HepG2 (cell line): ENCODE measurements around the gene ARHGAP21. TPM values are rescaled to one million over a fixed set of nuclear protein-coding genes. Genes with fewer than 3 reads are reported as not detected.

Experiments
- ATAC-seq: fragments of 200-7000 bp; cut with Tn5 transposase; 3 replicates; pipeline ENCODE4 v1.9.1; 2020; ENCODE audit warnings: mild to moderate bottlenecking, moderate library complexity
- BruUV-seq: library from RNA; stranded (reverse); fragments of 400-500 nt; replicated peaks from 2 replicates; lab custom pipeline; 2021; lab: Mats Ljungman, UMichigan
- CTCF ChIA-PET: fragments of 300-600 bp; formaldehyde crosslinking; extraction: SDS; loops from one replicate; lab custom pipeline; 2021; ENCODE audit warnings: low total read pairs, inconsistent platforms, low intra/inter-chr PET ratio; lab: Yijun Ruan, JAX
- POLR2A ChIA-PET: fragments of 350-600 bp; sonication (Branson Sonifier 250); formaldehyde crosslinking; loops from one replicate; lab custom pipeline; 2020; ENCODE audit warnings: antibody characterized with exemption, inconsistent platforms; lab: Yijun Ruan, JAX
- DNase-seq: peaks from one replicate; pipeline ENCODE4 v3.0.0-alpha.2; 2015; ENCODE audit warnings: low spot score
- FAIRE-seq: peaks from 3 replicates; lab custom pipeline; 2011; peaks lifted over from hg19 to GRCh38; lab: Jason Lieb, UNC
- H2AFZ ChIP-seq: one replicate; pipeline ENCODE4 v1.6.1; 2011; ENCODE audit warnings: low read length, inconsistent platforms
- H3K27ac ChIP-seq: fragments of 300-600 bp; 3 replicates; pipeline ENCODE4 v1.8.0; 2011; ENCODE audit warnings: mixed run types, mild to moderate bottlenecking, mixed read lengths, low read length, inconsistent platforms; ENCODE audit not compliant: insufficient read depth; ENCODE audit errors: extremely low read length
- H3K27me3 ChIP-seq, 2 experiments: fragments of 200-600 bp in 1 of 2; 2 replicates in 1 of 2; 3 replicates in 1 of 2; pipeline versions ENCODE4 v1.6.0 to v1.8.0; 2011; ENCODE audit warnings: low read length in 2 of 2, mild to moderate bottlenecking in 2 of 2, moderate library complexity in 2 of 2, inconsistent platforms in 1 of 2; ENCODE audit not compliant: insufficient read depth in 2 of 2, control insufficient read depth in 1 of 2
- H3K36me3 ChIP-seq, 2 experiments: fragments of 200-600 bp in 1 of 2; replicated peaks in 1 of 2; 2 replicates in 1 of 2; 3 replicates in 1 of 2; pipeline versions ENCODE4 v1.5.1 to v1.8.0; 2011; ENCODE audit warnings: low read length in 2 of 2, inconsistent platforms in 1 of 2; ENCODE audit not compliant: insufficient read depth in 2 of 2, control insufficient read depth in 1 of 2
- H3K4me1 ChIP-seq: 2 replicates; pipeline ENCODE4 v1.5.1; 2012; ENCODE audit warnings: low read length, inconsistent platforms; ENCODE audit not compliant: insufficient read depth
- H3K4me2 ChIP-seq: 2 replicates; pipeline ENCODE4 v1.6.0; 2011; ENCODE audit warnings: low read depth, low read length, inconsistent platforms
- H3K4me3 ChIP-seq, 3 experiments: fragments of 200-600 bp in 1 of 3; sonication (generic), shearing (Covaris generic) in 1 of 3; replicated peaks in 1 of 3; 2 replicates each; pipeline ENCODE4 v1.5.1; 2011 to 2016; ENCODE audit warnings: low read length in 3 of 3, inconsistent platforms in 2 of 3, low read depth in 2 of 3, mild to moderate bottlenecking in 2 of 3, control low read depth in 1 of 3, mixed read lengths in 1 of 3; ENCODE audit not compliant: insufficient read depth in 1 of 3
- H3K79me2 ChIP-seq: one replicate; pipeline ENCODE4 v1.6.1; 2011; ENCODE audit warnings: low read length, inconsistent platforms; ENCODE audit not compliant: insufficient read depth
- H3K9ac ChIP-seq: 2 replicates; pipeline ENCODE4 v1.6.0; 2011; ENCODE audit warnings: mild to moderate bottlenecking, low read depth, low read length, inconsistent platforms; ENCODE audit not compliant: insufficient read depth
- H3K9me3 ChIP-seq: 2 replicates; pipeline ENCODE4 v1.5.1; 2012; ENCODE audit warnings: mild to moderate bottlenecking, low read length
- H4K20me1 ChIP-seq: 2 replicates; pipeline ENCODE4 v1.6.0; 2011; ENCODE audit warnings: inconsistent platforms, mild to moderate bottlenecking, low read length, moderate library complexity; ENCODE audit not compliant: insufficient read depth
- CREBL2 ChIP-seq: sonication (generic); formaldehyde crosslinking; IDR thresholded peaks from 2 replicates; pipeline ENCODE4 v1.8.1; 2023; ENCODE audit warnings: missing genetic modification reagents, mild to moderate bottlenecking, borderline replicate concordance
- NFE2L2 ChIP-seq: fragments of 150-350 bp; IDR thresholded peaks from 2 replicates; pipeline ENCODE4 v1.6.1; 2014; ENCODE audit warnings: low read length
- RAD51 ChIP-seq: fragments of 450-650 bp; IDR thresholded peaks from 2 replicates; pipeline ENCODE4 v1.6.1; 2016; ENCODE audit warnings: borderline replicate concordance
- SETDB1 ChIP-seq: sonication (generic); formaldehyde crosslinking; IDR thresholded peaks from 2 replicates; pipeline ENCODE4 v1.5.1; 2020; ENCODE audit warnings: missing genetic modification reagents, mild to moderate bottlenecking, borderline replicate concordance
- THAP8 ChIP-seq: sonication (generic); formaldehyde crosslinking; IDR thresholded peaks from 2 replicates; pipeline ENCODE4 v1.5.1; 2020; ENCODE audit warnings: missing genetic modification reagents, mild to moderate bottlenecking, borderline replicate concordance
- ZMYM2 ChIP-seq: sonication (generic); formaldehyde crosslinking; IDR thresholded peaks from 2 replicates; pipeline ENCODE4 v1.8.0; 2022; ENCODE audit warnings: mild to moderate bottlenecking, missing genetic modification reagents
- ZNF646 ChIP-seq: sonication (generic); formaldehyde crosslinking; IDR thresholded peaks from 2 replicates; pipeline ENCODE4 v1.9.0; 2021; ENCODE audit warnings: mild to moderate bottlenecking, missing genetic modification reagents
- WGBS: methylation state at CpG from one replicate; pipeline ENCODE4 v1.1.6; 2017; ENCODE audit warnings: low lambda C conversion rate; 5-methylcytosine and 5-hydroxymethylcytosine counted together
- in situ Hi-C: cut with HindIII; loops from 2 replicates; pipeline ENCODE4 v1.10.0; 2017; ENCODE audit warnings: low pct_unique_long_range_greater_than_20kb; ENCODE audit not compliant: extremely low pct_ligation_motif_present
- intact Hi-C: fragments of 100-400 bp; cut with micrococcal nuclease; formaldehyde crosslinking; loops from one replicate; pipeline ENCODE4 v1.10.0; 2022; ENCODE audit not compliant: unreplicated experiment
- polyA plus RNA-seq, 8 experiments: library from polyadenylated mRNA; depleted of rRNA in 3 of 8; stranded (reverse) in 7 of 8; unstranded in 1 of 8; fragments of >200 nt; fragmentation: Illumina TruSeq in 4 of 8; extraction: Trizol in 4 of 8; gene quantifications; 2 replicates each; pipeline versions ENCODE4 v1.2.1 to v1.2.3, GENCODE V29; 2011 to 2016; ENCODE audit warnings: low read depth in 4 of 8, missing spikeins in 1 of 8, mixed read lengths in 1 of 8; ENCODE audit not compliant: insufficient read depth in 1 of 8
- total RNA-seq, 5 experiments: library from RNA; depleted of rRNA; stranded (reverse); fragments of >200 nt; fragmentation: Illumina TruSeq; extraction: Trizol; gene quantifications; 2 replicates each; pipeline ENCODE4 v1.2.3, GENCODE V29; 2016; ENCODE audit warnings: low read depth in 1 of 5

The ARHGAP21 gene
- total and polyA plus RNA-seq, 2 of the 13 experiments (the other 11 are each of a cell fraction or from before 2014, with no cell fraction given): 23.9 to 26.6 TPM

- BruUV-seq: no TSS peak
- peaks cover 15% of the 10 kb centered on the region for H3K4me1 ChIP-seq
- intact Hi-C loops (no loop called here), in situ Hi-C loops (no loop called here)
- H3K79me2 ChIP-seq: no peaks in the 10 kb centered on the region
- FAIRE-seq (no peak), ATAC-seq (no peak), DNase-seq (no peak)
- no peak overlapping the region for H3K4me2 ChIP-seq
- 19% methylated on average over 3 of the region's 3 CpGs for WGBS
- no peak overlapping the region for H3K4me3 ChIP-seq
- no peaks in the 10 kb centered on the region for H3K9me3 ChIP-seq
- no peak overlapping the region for H2AFZ ChIP-seq
- no peak overlapping the region for H3K27ac ChIP-seq
- CTCF ChIA-PET: no interaction called here
- POLR2A ChIA-PET: no interaction called here
- H4K20me1 ChIP-seq: no peaks in the 10 kb centered on the region
- H3K36me3 ChIP-seq: no peaks in the 10 kb centered on the region
- H3K9ac ChIP-seq: no peak overlapping the region
- TF ChIP-seq RAD51: no peak
- no peak for TF ChIP-seq CREBL2 (CRISPR knock-in tag)
- TF ChIP-seq ZMYM2 (CRISPR knock-in tag): no peak
- no peak for TF ChIP-seq ZNF646
- TF ChIP-seq THAP8 (CRISPR knock-in tag): no peak
- no peak for TF ChIP-seq NFE2L2
- TF ChIP-seq SETDB1 (CRISPR knock-in tag): no peak
- H3K27me3 ChIP-seq: no peaks in the 10 kb centered on the region; a peak in 1 of 5 replicates
Observed at GRCh38 chr10:24730811-24731210, 7.1 kb upstream of the ARHGAP21 start.
